Esophagus squamous epithelium (tissue), 4 donors: ENCODE data around the gene GJA3.

ENCODE experiments used
- POLR2A ChIP-seq, 4 donors: fragments of 450-650 bp; IDR thresholded peaks; one replicate each; pipeline ENCODE4 v1.6.1; 2017; ENCODE audit warnings: antibody characterized with exemption in 4 of 4, mild to moderate bottlenecking in 4 of 4, moderate library complexity in 3 of 4
- TF ChIP-seq, protein P1 (sequence below), 6 experiments: fragments of 450-650 bp in 4 of 6; fragments of 200-600 bp in 2 of 6; sonication (generic) in 2 of 6; IDR thresholded peaks; one replicate each; pipeline ENCODE4 v1.5.1; 2016 to 2019; ENCODE audit warnings: antibody characterized with exemption in 6 of 6, mild to moderate bottlenecking in 4 of 6, moderate library complexity in 4 of 6

DNA sequence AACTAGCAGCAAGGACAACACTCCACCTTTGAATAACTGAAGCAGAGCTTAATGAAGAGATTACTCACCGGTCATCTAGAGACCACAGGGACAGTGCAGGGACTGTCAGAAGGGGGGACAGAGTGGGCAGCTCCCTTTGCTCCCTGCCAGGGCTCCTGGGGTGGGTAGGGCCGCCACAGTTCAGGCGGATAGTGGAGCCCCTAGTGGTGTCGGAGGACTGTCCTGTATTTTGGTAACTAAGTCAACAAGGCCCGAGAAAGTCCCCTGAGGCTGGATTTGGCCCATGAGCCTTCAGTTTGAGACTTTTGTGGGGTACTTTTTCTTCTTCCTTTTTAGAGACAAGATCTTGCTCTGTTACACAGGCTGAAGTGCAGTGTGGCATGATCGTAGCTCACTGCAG lies 44.6 kb downstream of the GJA3 start:
- TF ChIP-seq, protein P1, sequence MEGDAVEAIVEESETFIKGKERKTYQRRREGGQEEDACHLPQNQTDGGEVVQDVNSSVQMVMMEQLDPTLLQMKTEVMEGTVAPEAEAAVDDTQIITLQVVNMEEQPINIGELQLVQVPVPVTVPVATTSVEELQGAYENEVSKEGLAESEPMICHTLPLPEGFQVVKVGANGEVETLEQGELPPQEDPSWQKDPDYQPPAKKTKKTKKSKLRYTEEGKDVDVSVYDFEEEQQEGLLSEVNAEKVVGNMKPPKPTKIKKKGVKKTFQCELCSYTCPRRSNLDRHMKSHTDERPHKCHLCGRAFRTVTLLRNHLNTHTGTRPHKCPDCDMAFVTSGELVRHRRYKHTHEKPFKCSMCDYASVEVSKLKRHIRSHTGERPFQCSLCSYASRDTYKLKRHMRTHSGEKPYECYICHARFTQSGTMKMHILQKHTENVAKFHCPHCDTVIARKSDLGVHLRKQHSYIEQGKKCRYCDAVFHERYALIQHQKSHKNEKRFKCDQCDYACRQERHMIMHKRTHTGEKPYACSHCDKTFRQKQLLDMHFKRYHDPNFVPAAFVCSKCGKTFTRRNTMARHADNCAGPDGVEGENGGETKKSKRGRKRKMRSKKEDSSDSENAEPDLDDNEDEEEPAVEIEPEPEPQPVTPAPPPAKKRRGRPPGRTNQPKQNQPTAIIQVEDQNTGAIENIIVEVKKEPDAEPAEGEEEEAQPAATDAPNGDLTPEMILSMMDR (IDR thresholded peaks at IDR 0.05) = no peak
- TF ChIP-seq POLR2A (IDR thresholded peaks at IDR 0.05) = no peak
